GM18507 (cell line): ENCODE results near the gene RTBDN.
A peak's percentile ranks its signal among the peaks of the same experiment; 100 is the strongest.

ENCODE experiments used
- DNase-seq: peaks from one replicate; pipeline ENCODE4 v3.0.0; 2011; ENCODE audit warnings: low read depth; ENCODE audit not compliant: insufficient read length; ENCODE audit errors: extremely low spot score
- FAIRE-seq: peaks from 2 replicates; lab custom pipeline; 2011; peaks lifted over from hg19 to GRCh38; lab: Jason Lieb, UNC

The RTBDN gene

GRCh38 chr19:12834566-12834943 lies at the start of gene RTBDN:
TSS of gene RTBDN (minus strand) at chr19:12834579. CDS start at chr19:12829979, 4,600 bp downstream.
- no peak for FAIRE-seq

GRCh38 chr19:12882589-12882988 lies 48.2 kb upstream of the RTBDN start:
- no peak for FAIRE-seq
- DNase-seq: no peak

More at GRCh38 chr19:12834566-12834943, at the start of gene RTBDN:
- no peak for DNase-seq

- DNase-seq: peak; percentile 98
- peak; percentile 99 for FAIRE-seq
Measured at GRCh38 chr19:12881172-12881808, 46.9 kb upstream of the RTBDN start, which contains the start of gene DNASE2. TSS of gene DNASE2 (minus strand) at chr19:12881449. CDS start at chr19:12881375, 74 bp downstream.

- no peak for DNase-seq
- FAIRE-seq: no peak
Measured at GRCh38 chr19:12880551-12881171, 46.3 kb upstream of the RTBDN start.

- no peak for FAIRE-seq
- no peak for DNase-seq
Measured at GRCh38 chr19:12875086-12875485, 40.7 kb upstream of the RTBDN start.

GRCh38 chr19:12873891-12874745 lies 39.7 kb upstream of the RTBDN start:
- FAIRE-seq (no peak), DNase-seq (no peak)

GRCh38 chr19:12872941-12873890 lies 38.8 kb upstream of the RTBDN start:
- no peak for DNase-seq
- no peak for FAIRE-seq

- FAIRE-seq (no peak), DNase-seq (no peak)
Measured at GRCh38 chr19:12872255-12872654, 37.9 kb upstream of the RTBDN start.

GRCh38 chr19:12871681-12872080 lies 37.3 kb upstream of the RTBDN start:
- DNase-seq (no peak), FAIRE-seq (no peak)

- FAIRE-seq (no peak), DNase-seq (no peak)
Measured at GRCh38 chr19:12868540-12869112, 34.2 kb upstream of the RTBDN start.

GRCh38 chr19:12867120-12868099 lies 33.0 kb upstream of the RTBDN start:
- DNase-seq (peak; percentile 88), FAIRE-seq (peak; percentile 73)

- DNase-seq (no peak), FAIRE-seq (no peak)
Measured at GRCh38 chr19:12866416-12867119, 32.2 kb upstream of the RTBDN start.

GRCh38 chr19:12865746-12866415 lies 31.5 kb upstream of the RTBDN start:
- FAIRE-seq: no peak
- DNase-seq: no peak

- DNase-seq (no peak), FAIRE-seq (no peak)
Measured at GRCh38 chr19:12864721-12865715, 30.6 kb upstream of the RTBDN start.

- FAIRE-seq (no peak), DNase-seq (no peak)
Measured at GRCh38 chr19:12864143-12864542, 29.8 kb upstream of the RTBDN start.

GRCh38 chr19:12859546-12859945 lies 25.2 kb upstream of the RTBDN start:
- no peak for DNase-seq
- no peak for FAIRE-seq
